A549 (cell line): ENCODE results near the gene SLFN12L.

Experiments
- EHMT2 ChIP-seq: fragments of 200-600 bp; sonication (generic); IDR thresholded peaks from 2 replicates; pipeline ENCODE4 v1.6.1; 2016; ENCODE audit warnings: antibody characterized with exemption, low read depth, mild to moderate bottlenecking, moderate library complexity
- POLR2A ChIP-seq: IDR thresholded peaks from 2 replicates; pipeline ENCODE4 v1.6.1; 2012; ENCODE audit warnings: mild to moderate bottlenecking, low read length
- RFX5 ChIP-seq: fragments of 450-650 bp; IDR thresholded peaks from 2 replicates; pipeline ENCODE4 v1.7.1; 2014; ENCODE audit warnings: antibody characterized with exemption, mild to moderate bottlenecking, moderate library complexity
- TF ChIP-seq, protein P1 (sequence below): fragments of >200 bp; sonication (Bioruptor Twin); formaldehyde crosslinking; IDR thresholded peaks from 3 replicates; pipeline ENCODE4 v1.5.1; 2016
- TF ChIP-seq, protein P2 (sequence below): fragments of 200-600 bp; sonication (generic); IDR thresholded peaks from 2 replicates; pipeline ENCODE4 v1.6.1; 2016; ENCODE audit warnings: antibody characterized with exemption, mild to moderate bottlenecking, moderate library complexity
- TF ChIP-seq, protein P3 (sequence below): IDR thresholded peaks from 2 replicates; pipeline ENCODE4 v1.6.1; 2012; ENCODE audit warnings: low read depth, borderline replicate concordance

DNA sequence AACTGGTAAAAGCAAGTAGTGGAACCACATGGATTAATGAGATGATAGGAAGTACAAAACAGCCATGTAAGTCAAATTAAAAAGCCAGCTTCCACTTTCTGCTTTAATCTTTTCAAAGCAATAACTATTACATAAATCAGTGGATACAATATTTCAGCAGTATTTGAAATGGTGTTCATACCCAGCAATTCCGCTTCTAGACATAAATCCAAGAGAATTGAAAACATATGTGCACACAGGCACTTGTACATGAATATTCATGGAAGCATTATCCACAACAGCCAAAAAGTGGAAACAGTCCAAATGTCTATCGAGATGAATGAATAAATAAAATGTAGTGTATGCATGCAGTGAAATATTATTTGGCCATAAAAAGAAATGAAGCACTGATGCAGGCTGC, 27.4 kb downstream of the SLFN12L start:
- TF ChIP-seq, protein P1, sequence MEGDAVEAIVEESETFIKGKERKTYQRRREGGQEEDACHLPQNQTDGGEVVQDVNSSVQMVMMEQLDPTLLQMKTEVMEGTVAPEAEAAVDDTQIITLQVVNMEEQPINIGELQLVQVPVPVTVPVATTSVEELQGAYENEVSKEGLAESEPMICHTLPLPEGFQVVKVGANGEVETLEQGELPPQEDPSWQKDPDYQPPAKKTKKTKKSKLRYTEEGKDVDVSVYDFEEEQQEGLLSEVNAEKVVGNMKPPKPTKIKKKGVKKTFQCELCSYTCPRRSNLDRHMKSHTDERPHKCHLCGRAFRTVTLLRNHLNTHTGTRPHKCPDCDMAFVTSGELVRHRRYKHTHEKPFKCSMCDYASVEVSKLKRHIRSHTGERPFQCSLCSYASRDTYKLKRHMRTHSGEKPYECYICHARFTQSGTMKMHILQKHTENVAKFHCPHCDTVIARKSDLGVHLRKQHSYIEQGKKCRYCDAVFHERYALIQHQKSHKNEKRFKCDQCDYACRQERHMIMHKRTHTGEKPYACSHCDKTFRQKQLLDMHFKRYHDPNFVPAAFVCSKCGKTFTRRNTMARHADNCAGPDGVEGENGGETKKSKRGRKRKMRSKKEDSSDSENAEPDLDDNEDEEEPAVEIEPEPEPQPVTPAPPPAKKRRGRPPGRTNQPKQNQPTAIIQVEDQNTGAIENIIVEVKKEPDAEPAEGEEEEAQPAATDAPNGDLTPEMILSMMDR = no peak
- TF ChIP-seq, protein P2, sequence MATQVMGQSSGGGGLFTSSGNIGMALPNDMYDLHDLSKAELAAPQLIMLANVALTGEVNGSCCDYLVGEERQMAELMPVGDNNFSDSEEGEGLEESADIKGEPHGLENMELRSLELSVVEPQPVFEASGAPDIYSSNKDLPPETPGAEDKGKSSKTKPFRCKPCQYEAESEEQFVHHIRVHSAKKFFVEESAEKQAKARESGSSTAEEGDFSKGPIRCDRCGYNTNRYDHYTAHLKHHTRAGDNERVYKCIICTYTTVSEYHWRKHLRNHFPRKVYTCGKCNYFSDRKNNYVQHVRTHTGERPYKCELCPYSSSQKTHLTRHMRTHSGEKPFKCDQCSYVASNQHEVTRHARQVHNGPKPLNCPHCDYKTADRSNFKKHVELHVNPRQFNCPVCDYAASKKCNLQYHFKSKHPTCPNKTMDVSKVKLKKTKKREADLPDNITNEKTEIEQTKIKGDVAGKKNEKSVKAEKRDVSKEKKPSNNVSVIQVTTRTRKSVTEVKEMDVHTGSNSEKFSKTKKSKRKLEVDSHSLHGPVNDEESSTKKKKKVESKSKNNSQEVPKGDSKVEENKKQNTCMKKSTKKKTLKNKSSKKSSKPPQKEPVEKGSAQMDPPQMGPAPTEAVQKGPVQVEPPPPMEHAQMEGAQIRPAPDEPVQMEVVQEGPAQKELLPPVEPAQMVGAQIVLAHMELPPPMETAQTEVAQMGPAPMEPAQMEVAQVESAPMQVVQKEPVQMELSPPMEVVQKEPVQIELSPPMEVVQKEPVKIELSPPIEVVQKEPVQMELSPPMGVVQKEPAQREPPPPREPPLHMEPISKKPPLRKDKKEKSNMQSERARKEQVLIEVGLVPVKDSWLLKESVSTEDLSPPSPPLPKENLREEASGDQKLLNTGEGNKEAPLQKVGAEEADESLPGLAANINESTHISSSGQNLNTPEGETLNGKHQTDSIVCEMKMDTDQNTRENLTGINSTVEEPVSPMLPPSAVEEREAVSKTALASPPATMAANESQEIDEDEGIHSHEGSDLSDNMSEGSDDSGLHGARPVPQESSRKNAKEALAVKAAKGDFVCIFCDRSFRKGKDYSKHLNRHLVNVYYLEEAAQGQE = no peak
- TF ChIP-seq POLR2A (no peak), EHMT2 (no peak), RFX5 (no peak)
- TF ChIP-seq, protein P3, sequence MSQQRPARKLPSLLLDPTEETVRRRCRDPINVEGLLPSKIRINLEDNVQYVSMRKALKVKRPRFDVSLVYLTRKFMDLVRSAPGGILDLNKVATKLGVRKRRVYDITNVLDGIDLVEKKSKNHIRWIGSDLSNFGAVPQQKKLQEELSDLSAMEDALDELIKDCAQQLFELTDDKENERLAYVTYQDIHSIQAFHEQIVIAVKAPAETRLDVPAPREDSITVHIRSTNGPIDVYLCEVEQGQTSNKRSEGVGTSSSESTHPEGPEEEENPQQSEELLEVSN = no peak
